22Rv1 (cell line): ENCODE data around the gene CKAP2.
"Not testable (repeated sequence)": the region's sequence is repeated elsewhere in the genome, so short reads cannot be mapped to it uniquely, and the experiment has no call there.

ENCODE experiments used
- H3K27ac ChIP-seq: fragments of 450-650 bp; 2 replicates; pipeline ENCODE4 v1.5.1; 2017
- CTCF ChIP-seq: fragments of 450-650 bp; IDR thresholded peaks from 2 replicates; pipeline ENCODE4 v1.5.1; 2017; ENCODE audit warnings: mild to moderate bottlenecking
- ZFX ChIP-seq: fragments of 450-650 bp; IDR thresholded peaks from 2 replicates; pipeline ENCODE4 v1.6.1; 2017; ENCODE audit warnings: antibody characterized with exemption, borderline replicate concordance

The CKAP2 gene

GRCh38 chr13:52454820-52455676 lies at the start of gene CKAP2:
CKAP2 (plus strand) TSS chr13:52455478; CDS start chr13:52455557, 79 bp downstream.
- TF ChIP-seq ZFX = no peak
- TF ChIP-seq CTCF = no peak
- peak within 1 kb of the TSS; percentile 89 for H3K27ac ChIP-seq

GRCh38 chr13:52405767-52406494 lies 49.3 kb upstream of the CKAP2 start, which contains the start of gene THSD1:
THSD1 (minus strand) TSS chr13:52406172; CDS start chr13:52402600, 3,572 bp downstream.
- no peak within 1 kb of the TSS for H3K27ac ChIP-seq
- TF ChIP-seq ZFX = no peak
- no peak for TF ChIP-seq CTCF

GRCh38 chr13:52406629-52407028 lies 48.6 kb upstream of the CKAP2 start:
- TF ChIP-seq CTCF (no peak), ZFX (no peak)
- H3K27ac ChIP-seq = no peak overlapping the region

- H3K27ac ChIP-seq = not testable (repeated sequence)
Observed at GRCh38 chr13:52407436-52407835, 47.8 kb upstream of the CKAP2 start.

GRCh38 chr13:52408071-52408658 lies 47.1 kb upstream of the CKAP2 start:
- H3K27ac ChIP-seq = not testable (repeated sequence)

GRCh38 chr13:52411629-52412028 lies 43.6 kb upstream of the CKAP2 start:
- H3K27ac ChIP-seq = no peak overlapping the region
- TF ChIP-seq ZFX (no peak), CTCF (no peak)

GRCh38 chr13:52412128-52412527 lies 43.1 kb upstream of the CKAP2 start:
- no peak overlapping the region for H3K27ac ChIP-seq
- TF ChIP-seq ZFX = no peak
- no peak for TF ChIP-seq CTCF

GRCh38 chr13:52414051-52414450 lies 41.2 kb upstream of the CKAP2 start:
- TF ChIP-seq CTCF = no peak
- no peak for TF ChIP-seq ZFX

More at GRCh38 chr13:52414051-52414450, 41.2 kb upstream of the CKAP2 start:
- no peak overlapping the region for H3K27ac ChIP-seq
